ENCODE data around the gene CES2. TPM values are rescaled to one million over a fixed set of nuclear protein-coding genes. Genes with fewer than 3 reads are reported as not detected.

CES2 gene
- total RNA-seq, 2 experiments from 2014 or later, result 59.3 to 62.6 TPM

DNA sequence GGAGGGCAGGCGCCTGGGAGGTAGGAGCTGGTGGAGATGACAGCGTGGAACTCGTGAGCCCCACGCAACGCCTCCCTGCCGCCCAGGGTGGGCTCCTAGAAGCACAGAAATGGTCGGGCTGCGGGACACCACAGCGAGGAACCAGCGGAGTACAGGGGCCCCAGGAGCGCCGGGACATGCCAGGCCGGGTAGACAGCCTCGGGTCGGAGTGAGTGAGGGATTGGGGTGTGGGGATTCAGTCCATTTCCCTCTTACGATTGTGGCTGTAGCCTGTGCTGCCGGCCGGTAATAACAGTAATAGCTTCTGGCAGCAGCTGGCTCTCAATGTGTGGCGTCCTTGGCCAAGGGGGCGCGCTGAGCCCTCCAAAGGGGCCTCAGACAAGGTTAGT lies 13.5 kb downstream of the CES2 start:
- Mint-ChIP-seq H3K27ac (no peak overlapping the region), H3K9me3 (no peaks in the 10 kb centered on the region), H3K4me3 (peak overlapping the region; percentile 89), H3K36me3 (ENCODE audit: low read depth) (peaks cover 4% of the 10 kb centered on the region), H3K27me3 (peaks cover 57% of the 10 kb centered on the region), H3K4me1 (ENCODE audit: low read depth) (peaks cover 20% of the 10 kb centered on the region)
- DNase-seq (no peak), ATAC-seq (ENCODE audit: poor library complexity) (no peak)
- Histone ChIP-seq H3K4me1 (ENCODE audit: insufficient read depth, low read length) (peaks cover 24% of the 10 kb centered on the region), H3K4me3 (ENCODE audit: low read length) (peak overlapping the region; percentile 64), H3K27ac (ENCODE audit: low read depth in 1 of 2, low read length in 2 of 2) (no peak overlapping the region), H3K9me3 (ENCODE audit: control insufficient read depth in 1 of 2, insufficient read depth in 1 of 2, low read length in 2 of 2) (peaks cover 0 to 8% of the 10 kb centered on the region in 2 experiments), H3K36me3 (ENCODE audit: insufficient read depth, low read length) (peaks cover under 1% of the 10 kb centered on the region), H3K27me3 (ENCODE audit: control insufficient read depth in 1 of 2, insufficient read depth in 2 of 2, low read length in 2 of 2) (peaks cover 25% of the 10 kb centered on the region in 2 experiments)
- ChIA-PET CTCF (interaction anchor here (1.0 kb wide), 1 partner anchor 236 kb away, joined by 3 read pairs; no protein-coding TSS in a partner anchor), POLR2A (no interaction called here)
- TF ChIP-seq, protein P1, sequence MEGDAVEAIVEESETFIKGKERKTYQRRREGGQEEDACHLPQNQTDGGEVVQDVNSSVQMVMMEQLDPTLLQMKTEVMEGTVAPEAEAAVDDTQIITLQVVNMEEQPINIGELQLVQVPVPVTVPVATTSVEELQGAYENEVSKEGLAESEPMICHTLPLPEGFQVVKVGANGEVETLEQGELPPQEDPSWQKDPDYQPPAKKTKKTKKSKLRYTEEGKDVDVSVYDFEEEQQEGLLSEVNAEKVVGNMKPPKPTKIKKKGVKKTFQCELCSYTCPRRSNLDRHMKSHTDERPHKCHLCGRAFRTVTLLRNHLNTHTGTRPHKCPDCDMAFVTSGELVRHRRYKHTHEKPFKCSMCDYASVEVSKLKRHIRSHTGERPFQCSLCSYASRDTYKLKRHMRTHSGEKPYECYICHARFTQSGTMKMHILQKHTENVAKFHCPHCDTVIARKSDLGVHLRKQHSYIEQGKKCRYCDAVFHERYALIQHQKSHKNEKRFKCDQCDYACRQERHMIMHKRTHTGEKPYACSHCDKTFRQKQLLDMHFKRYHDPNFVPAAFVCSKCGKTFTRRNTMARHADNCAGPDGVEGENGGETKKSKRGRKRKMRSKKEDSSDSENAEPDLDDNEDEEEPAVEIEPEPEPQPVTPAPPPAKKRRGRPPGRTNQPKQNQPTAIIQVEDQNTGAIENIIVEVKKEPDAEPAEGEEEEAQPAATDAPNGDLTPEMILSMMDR (IDR thresholded peaks at IDR 0.05), result no peak
- intact Hi-C loops (cut with DNase I, micrococcal nuclease), result no loop called here

DNA sequence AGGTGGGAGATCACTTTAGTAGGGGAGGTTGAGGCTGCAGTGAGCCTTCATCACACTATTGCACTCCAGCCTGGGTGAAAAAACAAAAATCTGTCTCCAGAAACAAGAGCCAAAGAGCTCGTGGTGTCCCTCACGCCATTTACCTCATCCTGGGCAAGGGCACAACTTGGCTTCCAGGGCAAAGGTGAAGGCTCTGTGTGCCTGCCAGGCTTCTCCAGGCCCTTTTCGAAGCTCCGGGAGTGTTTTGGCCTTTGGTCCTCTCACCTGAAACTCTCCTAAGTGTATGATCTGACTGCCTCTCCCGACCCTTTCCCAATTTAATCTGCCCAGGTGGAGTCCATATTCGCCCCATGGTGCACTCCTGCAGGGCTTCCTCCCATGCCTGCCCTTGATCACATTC lies 14.2 kb downstream of the CES2 start:
- H3K27me3 ChIP-seq (ENCODE audit: control insufficient read depth in 1 of 2, insufficient read depth in 2 of 2, low read length in 2 of 2), result peaks cover 25% of the 10 kb centered on the region in 2 experiments
- H3K4me1 ChIP-seq (ENCODE audit: insufficient read depth, low read length), result peaks cover 26% of the 10 kb centered on the region
- ChIA-PET CTCF (interaction anchor here (1.6 kb wide), 1 partner anchor 12 kb away, joined by 4 read pairs; the partner anchor contains the start of gene CES3), POLR2A (no interaction called here)
- peaks cover 0 to 8% of the 10 kb centered on the region in 2 experiments for H3K9me3 ChIP-seq (ENCODE audit: control insufficient read depth in 1 of 2, insufficient read depth in 1 of 2, low read length in 2 of 2)
- Mint-ChIP-seq H3K36me3 (ENCODE audit: low read depth) (no peaks in the 10 kb centered on the region), H3K9me3 (no peaks in the 10 kb centered on the region), H3K4me1 (ENCODE audit: low read depth) (peaks cover 20% of the 10 kb centered on the region), H3K27ac (no peak overlapping the region), H3K27me3 (peaks cover 61% of the 10 kb centered on the region), H3K4me3 (peak overlapping the region; percentile 69)
- no peak overlapping the region for H3K27ac ChIP-seq (ENCODE audit: low read depth in 1 of 2, low read length in 2 of 2)
- H3K4me3 ChIP-seq (ENCODE audit: low read length), result no peak overlapping the region
- no peak for ATAC-seq (ENCODE audit: poor library complexity)
- no peak for DNase-seq
- H3K36me3 ChIP-seq (ENCODE audit: insufficient read depth, low read length), result no peaks in the 10 kb centered on the region
- TF ChIP-seq, protein P1 (IDR thresholded peaks at IDR 0.05), result no peak
- intact Hi-C loops (cut with DNase I, micrococcal nuclease), result no loop called here

DNA sequence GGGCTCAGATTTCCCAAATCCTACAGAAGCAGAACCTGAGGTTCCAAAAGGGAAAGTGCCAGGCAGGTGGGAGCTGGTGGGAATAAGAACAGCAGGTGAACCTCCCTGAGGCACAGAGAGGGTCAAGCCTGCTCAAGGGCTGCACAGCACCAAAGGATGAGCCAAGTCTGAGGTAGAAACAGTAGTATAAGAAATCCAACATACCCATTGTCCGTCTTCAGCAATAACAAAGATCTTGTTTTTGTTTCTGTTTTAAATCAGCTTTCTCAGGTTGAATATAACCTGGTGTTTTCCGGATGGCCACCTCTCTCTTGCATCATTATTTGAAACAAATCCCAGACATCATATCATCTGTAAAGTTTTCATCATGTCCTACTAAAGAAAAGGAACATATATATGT lies 15.1 kb downstream of the CES2 start:
- Histone ChIP-seq H3K4me3 (ENCODE audit: low read length) (no peak overlapping the region), H3K36me3 (ENCODE audit: insufficient read depth, low read length) (no peaks in the 10 kb centered on the region), H3K9me3 (ENCODE audit: control insufficient read depth in 1 of 2, insufficient read depth in 1 of 2, low read length in 2 of 2) (peaks cover 0 to 8% of the 10 kb centered on the region in 2 experiments), H3K27ac (ENCODE audit: low read depth in 1 of 2, low read length in 2 of 2) (no peak overlapping the region), H3K4me1 (ENCODE audit: insufficient read depth, low read length) (peaks cover 26% of the 10 kb centered on the region), H3K27me3 (ENCODE audit: control insufficient read depth in 1 of 2, insufficient read depth in 2 of 2, low read length in 2 of 2) (peaks cover 25% of the 10 kb centered on the region in 2 experiments)
- Mint-ChIP-seq H3K27ac (no peak overlapping the region), H3K9me3 (no peaks in the 10 kb centered on the region), H3K4me1 (ENCODE audit: low read depth) (peaks cover 20% of the 10 kb centered on the region), H3K4me3 (peak overlapping the region; percentile 59), H3K27me3 (peaks cover 61% of the 10 kb centered on the region), H3K36me3 (ENCODE audit: low read depth) (no peaks in the 10 kb centered on the region)
- ATAC-seq (ENCODE audit: poor library complexity), result no peak
- DNase-seq, result no peak
- ChIA-PET CTCF (interaction anchor here (1.6 kb wide), 1 partner anchor 11 kb away, joined by 4 read pairs; the partner anchor contains the start of gene CES3), POLR2A (no interaction called here)
- TF ChIP-seq, protein P1 (IDR thresholded peaks at IDR 0.05), result no peak
- intact Hi-C loops (cut with DNase I, micrococcal nuclease), result loop anchor here in 1 of 2 experiments (5.0 kb wide), 1 partner anchor 53 kb away; no protein-coding TSS in a partner anchor
